Thyroid gland (tissue), 4 donors: ENCODE measurements around the gene SLC9A7.

Experiments used
- CTCF ChIP-seq, 6 experiments: fragments of 200-600 bp in 3 of 6; fragments of 450-650 bp in 3 of 6; sonication (generic) in 3 of 6; IDR thresholded peaks; one replicate each; pipeline ENCODE4 v1.5.1; 2016 to 2019; ENCODE audit warnings: antibody characterized with exemption in 6 of 6, mild to moderate bottlenecking in 2 of 6, inconsistent platforms in 1 of 6, moderate library complexity in 1 of 6
- POLR2A ChIP-seq, 2 donors: fragments of 450-650 bp; IDR thresholded peaks; one replicate each; pipeline ENCODE4 v1.6.1; 2017; ENCODE audit warnings: antibody characterized with exemption in 2 of 2, mild to moderate bottlenecking in 2 of 2, moderate library complexity in 1 of 2

GRCh38 chrX:46618947-46619346, 140.0 kb downstream of the SLC9A7 start:
- no peak for TF ChIP-seq CTCF (IDR thresholded peaks at IDR 0.05)
- TF ChIP-seq POLR2A (IDR thresholded peaks at IDR 0.05) = no peak
